Glutamatergic neuron (in vitro differentiated cells): Measurements from ENCODE around the gene NIBAN1. TPM values are rescaled to one million over a fixed set of nuclear protein-coding genes. Genes with fewer than 3 reads are reported as not detected.
"Not testable (repeated sequence)": the region's sequence is repeated elsewhere in the genome, so short reads cannot be mapped to it uniquely, and the experiment has no call there.

ENCODE experiments used
- DNase-seq: peaks from one replicate; pipeline ENCODE4 v3.0.0; 2022
- H3K27ac Mint-ChIP-seq: one replicate; pipeline ENCODE4 v1.8.0; 2020; ENCODE audit warnings: mild to moderate bottlenecking, mixed read lengths, inconsistent platforms; ENCODE audit not compliant: unreplicated experiment
- H3K27me3 Mint-ChIP-seq: one replicate; pipeline ENCODE4 v1.8.0; 2020; ENCODE audit warnings: mild to moderate bottlenecking, moderate library complexity, mixed read lengths, inconsistent platforms; ENCODE audit not compliant: unreplicated experiment
- H3K36me3 Mint-ChIP-seq: one replicate; pipeline ENCODE4 v1.8.0; 2020; ENCODE audit warnings: mild to moderate bottlenecking, mixed read lengths, inconsistent platforms; ENCODE audit not compliant: unreplicated experiment
- H3K4me1 Mint-ChIP-seq: one replicate; pipeline ENCODE4 v1.8.0; 2020; ENCODE audit warnings: mild to moderate bottlenecking, low read depth, mixed read lengths, inconsistent platforms; ENCODE audit not compliant: unreplicated experiment
- H3K4me3 Mint-ChIP-seq: one replicate; pipeline ENCODE4 v1.8.0; 2020; ENCODE audit warnings: mild to moderate bottlenecking, mixed read lengths, inconsistent platforms; ENCODE audit not compliant: unreplicated experiment
- H3K9me3 Mint-ChIP-seq: one replicate; pipeline ENCODE4 v1.8.0; 2020; ENCODE audit warnings: mild to moderate bottlenecking, moderate library complexity, mixed read lengths, inconsistent platforms; ENCODE audit not compliant: unreplicated experiment
- CTCF ChIP-seq: fragments of 200-600 bp; sonication (generic); IDR thresholded peaks from one replicate; pipeline ENCODE4 v1.5.0; 2021; ENCODE audit not compliant: partially characterized antibody, unreplicated experiment
- total RNA-seq: library from RNA; stranded (reverse); fragmentation: NEBNext Ultra II Directional; extraction: Animal tissue kit (Norgen Biotek cat#: 25700); gene quantifications from one replicate; pipeline ENCODE4 v1.2.1, GENCODE V29; 2021; ENCODE audit not compliant: unreplicated experiment

Gene NIBAN1
- total RNA-seq, 1 donor from 2014 or later, result 2.4 TPM

DNA sequence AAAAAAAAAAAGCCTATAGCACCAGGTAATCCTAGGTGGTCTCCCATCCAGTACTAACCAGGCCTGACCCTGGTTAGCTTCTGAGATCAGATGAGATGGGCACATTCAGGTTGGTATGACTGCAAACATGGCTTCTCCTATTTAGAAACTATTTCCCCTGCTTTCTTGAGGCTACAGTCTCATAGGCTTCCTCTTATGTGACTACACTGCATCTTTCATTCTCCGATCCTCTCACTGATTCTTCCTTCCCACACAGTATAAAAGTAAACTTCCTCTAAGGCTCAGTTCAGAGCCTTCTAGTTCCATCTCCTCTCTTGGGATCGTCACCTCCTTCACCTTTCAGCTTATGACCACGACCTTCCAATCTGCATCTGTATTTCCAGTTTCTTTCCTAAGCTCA lies 40.6 kb upstream of the NIBAN1 start:
- no peak overlapping the region for H3K27ac Mint-ChIP-seq
- H3K36me3 Mint-ChIP-seq, result no peaks in the 10 kb centered on the region
- DNase-seq, result no peak
- no peak overlapping the region for H3K4me3 Mint-ChIP-seq
- TF ChIP-seq CTCF, result no peak
- H3K27me3 Mint-ChIP-seq, result peaks cover 3% of the 10 kb centered on the region
- no peaks in the 10 kb centered on the region for H3K4me1 Mint-ChIP-seq
- peaks cover 1% of the 10 kb centered on the region for H3K9me3 Mint-ChIP-seq

DNA sequence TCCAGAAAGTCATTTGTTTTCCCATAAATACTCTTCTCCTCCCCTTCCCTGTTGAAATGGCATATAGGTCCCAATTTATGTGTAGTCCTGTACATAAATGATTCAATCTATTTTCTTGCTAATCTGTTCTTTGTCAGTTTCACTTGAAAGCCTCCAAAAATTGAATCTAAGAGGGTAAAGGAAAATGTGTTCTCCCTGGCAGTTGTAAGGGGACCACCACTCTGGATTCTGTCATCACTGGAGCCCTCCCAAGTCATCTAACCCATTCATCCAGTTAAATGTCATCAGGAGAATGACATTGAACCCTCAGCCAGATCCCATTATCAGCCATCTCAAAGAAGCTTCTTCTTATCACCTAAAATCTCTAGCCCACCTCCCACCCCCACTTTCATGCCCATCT lies 36.1 kb upstream of the NIBAN1 start:
- H3K27ac Mint-ChIP-seq, result no peak overlapping the region
- H3K27me3 Mint-ChIP-seq, result no peaks in the 10 kb centered on the region
- no peak for TF ChIP-seq CTCF
- H3K4me1 Mint-ChIP-seq, result no peaks in the 10 kb centered on the region
- no peak for DNase-seq
- no peaks in the 10 kb centered on the region for H3K9me3 Mint-ChIP-seq
- H3K4me3 Mint-ChIP-seq, result no peak overlapping the region
- H3K36me3 Mint-ChIP-seq, result no peaks in the 10 kb centered on the region

- Mint-ChIP-seq H3K4me3 (no peak overlapping the region), H3K27me3 (no peaks in the 10 kb centered on the region), H3K36me3 (no peaks in the 10 kb centered on the region), H3K27ac (no peak overlapping the region), H3K4me1 (no peaks in the 10 kb centered on the region), H3K9me3 (no peaks in the 10 kb centered on the region)
- no peak for DNase-seq
- no peak for TF ChIP-seq CTCF
Measured at GRCh38 chr1:185008838-185009237, 34.5 kb upstream of the NIBAN1 start.

GRCh38 chr1:185001312-185001880 lies 27.1 kb upstream of the NIBAN1 start:
- H3K27ac Mint-ChIP-seq, H3K4me3 Mint-ChIP-seq, DNase-seq, H3K36me3 Mint-ChIP-seq, H3K9me3 Mint-ChIP-seq, H3K27me3 Mint-ChIP-seq, H3K4me1 Mint-ChIP-seq: not testable (repeated sequence)

DNA sequence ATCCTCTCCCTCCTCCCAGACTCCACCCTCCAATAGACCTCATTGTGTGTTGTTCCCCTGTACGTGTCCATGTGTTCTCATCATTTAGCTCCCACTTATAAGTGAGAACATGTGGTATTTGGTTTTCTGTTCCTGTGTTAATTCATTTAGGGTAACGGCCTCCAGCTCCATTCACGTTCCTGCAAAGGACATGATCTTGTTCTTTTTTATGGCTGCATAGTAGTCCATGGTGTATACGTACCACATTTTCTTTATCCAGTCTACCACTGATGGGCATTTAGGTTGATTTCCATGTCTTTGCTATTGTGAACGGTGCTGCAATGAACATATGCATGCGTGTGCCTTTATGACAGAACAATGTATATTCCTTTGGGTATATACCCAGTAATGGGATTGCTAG lies 25.7 kb upstream of the NIBAN1 start:
- H3K4me3 Mint-ChIP-seq, H3K36me3 Mint-ChIP-seq, H3K9me3 Mint-ChIP-seq, H3K27me3 Mint-ChIP-seq, DNase-seq, H3K4me1 Mint-ChIP-seq, H3K27ac Mint-ChIP-seq: not testable (repeated sequence)

GRCh38 chr1:184994301-184994700 lies 20.0 kb upstream of the NIBAN1 start:
- no peak for DNase-seq

More at GRCh38 chr1:184994301-184994700, 20.0 kb upstream of the NIBAN1 start:
- H3K4me3 Mint-ChIP-seq, result no peak overlapping the region
- peaks cover 5% of the 10 kb centered on the region for H3K36me3 Mint-ChIP-seq
- H3K9me3 Mint-ChIP-seq, result no peaks in the 10 kb centered on the region
- H3K4me1 Mint-ChIP-seq, result no peaks in the 10 kb centered on the region
- H3K27me3 Mint-ChIP-seq, result no peaks in the 10 kb centered on the region
- no peak overlapping the region for H3K27ac Mint-ChIP-seq
- no peak for TF ChIP-seq CTCF
